MG63 (cell line): ENCODE results near the gene ITM2C. TPM values are rescaled to one million over a fixed set of nuclear protein-coding genes. Genes with fewer than 3 reads are reported as not detected.
A peak's percentile ranks its signal among the peaks of the same experiment; 100 is the strongest.

Experiments used
- DNase-seq: peaks from one replicate; pipeline ENCODE4 v3.0.0-alpha.2; 2020
- H3K27me3 ChIP-seq: fragments of 250-450 bp; sonication (Bioruptor Pico); 2 replicates; pipeline ENCODE4 v1.5.1; 2020; ENCODE audit warnings: mild to moderate bottlenecking, moderate library complexity
- H3K36me3 ChIP-seq: fragments of 250-450 bp; sonication (Bioruptor Pico); 2 replicates; pipeline ENCODE4 v1.5.1; 2020; ENCODE audit warnings: mild to moderate bottlenecking, moderate library complexity
- H3K4me3 ChIP-seq: fragments of 250-450 bp; sonication (Bioruptor Pico); 2 replicates; pipeline ENCODE4 v1.5.1; 2020; ENCODE audit warnings: mild to moderate bottlenecking, moderate library complexity
- H3K9me3 ChIP-seq: fragments of 250-450 bp; sonication (Bioruptor Pico); 2 replicates; pipeline ENCODE4 v1.5.1; 2020; ENCODE audit warnings: mild to moderate bottlenecking, moderate library complexity
- total RNA-seq: library from RNA; depleted of rRNA; stranded (reverse); fragments of >200 nt; shearing (Covaris generic); gene quantifications from 2 replicates; pipeline ENCODE4 v1.2.3, GENCODE V29; 2014; ENCODE audit warnings: low replicate concordance

Gene ITM2C
- total RNA-seq, 1 experiment from 2014 or later: 37.1 TPM

DNA sequence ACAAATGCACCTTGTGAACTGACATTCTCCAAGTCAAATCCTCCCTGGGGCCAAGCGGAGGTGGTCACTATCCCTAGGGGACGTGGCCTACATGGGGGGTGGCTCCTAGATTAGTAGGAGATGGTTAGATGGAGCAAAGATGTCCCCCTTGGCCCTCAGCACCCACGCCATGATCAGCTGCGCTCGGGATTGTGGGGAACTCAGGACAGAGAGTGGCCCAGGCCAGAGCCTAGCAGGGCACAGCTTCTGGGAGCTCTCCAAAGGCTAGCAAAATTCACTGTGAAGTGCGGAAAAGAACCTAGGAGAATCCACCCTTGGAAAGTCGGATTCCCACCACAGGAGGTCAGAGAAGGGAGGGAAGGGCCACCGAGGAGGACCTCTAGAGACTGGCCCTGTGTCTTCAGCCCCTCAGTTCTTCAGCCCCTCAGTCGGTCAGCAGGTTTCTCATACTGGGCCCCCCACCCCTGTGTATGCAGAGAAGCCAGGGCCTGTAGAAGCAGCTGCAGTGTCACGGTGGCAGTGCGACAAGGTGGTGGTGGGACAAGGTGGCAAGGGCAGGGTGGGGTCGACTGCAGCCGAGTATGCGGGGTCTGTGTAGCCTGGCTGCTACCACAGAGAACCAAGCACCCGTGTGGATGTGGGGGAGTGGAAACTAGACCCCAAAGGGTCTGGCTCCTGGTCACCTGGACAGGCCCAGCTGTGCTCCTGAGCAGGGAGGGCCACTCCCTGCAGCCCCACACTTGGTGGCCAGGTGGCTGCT is 41.9 kb downstream of the ITM2C start:
- no peak overlapping the region for H3K4me3 ChIP-seq
- DNase-seq: no peak

DNA sequence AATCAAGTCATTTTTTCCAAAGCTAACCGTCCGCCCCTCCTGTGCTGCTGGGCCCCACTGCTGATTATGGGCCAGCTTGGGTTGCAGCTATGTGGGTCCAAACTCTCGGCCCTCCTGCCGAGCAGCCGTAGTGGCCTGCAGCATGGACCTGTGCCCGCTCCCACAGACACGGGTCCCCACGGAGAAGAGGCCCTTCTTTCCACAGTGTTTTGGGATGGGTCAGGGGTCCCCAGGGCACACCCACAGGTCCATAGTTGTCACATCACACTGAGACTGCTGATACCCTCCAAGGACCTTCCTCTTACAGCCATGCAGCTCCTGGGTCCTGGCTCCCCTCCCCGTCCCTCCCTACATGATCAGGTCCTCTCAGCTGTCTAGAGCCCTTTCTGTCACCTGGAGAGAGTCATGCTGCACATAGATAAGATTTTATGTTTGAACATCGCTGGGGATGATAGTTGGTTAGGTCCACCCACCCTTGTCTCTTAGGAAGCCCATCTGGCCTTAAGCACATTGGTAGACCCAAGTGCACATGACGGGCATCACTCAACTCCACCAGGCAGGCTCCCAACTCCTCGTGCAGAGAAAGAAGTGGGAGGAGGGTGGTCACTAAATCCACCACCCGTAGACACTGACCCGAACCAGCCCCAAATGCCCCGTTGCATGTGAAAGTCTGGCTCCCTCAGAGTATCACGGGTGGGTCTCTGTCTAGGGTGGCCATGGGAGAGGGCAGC is 42.8 kb downstream of the ITM2C start:
- Histone ChIP-seq H3K4me3 (no peak overlapping the region), H3K36me3 (no peaks in the 10 kb centered on the region), H3K9me3 (no peaks in the 10 kb centered on the region), H3K27me3 (no peaks in the 10 kb centered on the region)
- DNase-seq: no peak

More for the DNA sequence above, 41.9 kb downstream of the ITM2C start:
- no peaks in the 10 kb centered on the region for H3K36me3 ChIP-seq
- no peaks in the 10 kb centered on the region for H3K9me3 ChIP-seq
- H3K27me3 ChIP-seq: 0 out of 2 replicates have a peak, but pooled peaks cover 1% of the 10 kb centered on the region

DNA sequence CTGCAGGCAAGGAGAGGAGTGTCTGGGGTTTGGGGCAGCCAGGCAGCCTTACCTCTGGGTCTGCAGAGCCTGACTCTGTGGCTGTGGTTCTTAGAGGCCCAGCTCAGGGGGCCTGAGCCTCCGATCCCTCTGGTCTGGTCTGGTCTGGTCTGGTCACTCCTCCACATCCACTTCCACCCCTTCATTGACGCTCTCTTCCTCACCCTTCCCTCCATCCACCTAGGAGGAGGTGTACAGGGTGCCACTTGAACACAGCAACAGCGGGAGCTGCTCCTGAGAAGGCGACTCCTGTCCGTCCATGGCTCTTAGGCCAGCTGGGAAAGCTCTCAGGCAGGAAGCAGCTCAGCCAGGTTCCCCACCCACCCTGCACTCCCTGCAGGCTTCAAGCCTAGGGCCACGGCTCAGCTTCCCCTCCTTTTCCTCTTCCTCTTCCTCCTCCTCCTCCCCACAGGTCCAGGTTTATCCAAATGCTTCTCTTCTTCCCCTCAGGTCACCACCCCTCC is 43.4 kb downstream of the ITM2C start:
- H3K9me3 ChIP-seq: no peaks in the 10 kb centered on the region
- no peaks in the 10 kb centered on the region for H3K27me3 ChIP-seq
- H3K4me3 ChIP-seq: no peak overlapping the region
- no peak for DNase-seq
- H3K36me3 ChIP-seq: no peaks in the 10 kb centered on the region

DNA sequence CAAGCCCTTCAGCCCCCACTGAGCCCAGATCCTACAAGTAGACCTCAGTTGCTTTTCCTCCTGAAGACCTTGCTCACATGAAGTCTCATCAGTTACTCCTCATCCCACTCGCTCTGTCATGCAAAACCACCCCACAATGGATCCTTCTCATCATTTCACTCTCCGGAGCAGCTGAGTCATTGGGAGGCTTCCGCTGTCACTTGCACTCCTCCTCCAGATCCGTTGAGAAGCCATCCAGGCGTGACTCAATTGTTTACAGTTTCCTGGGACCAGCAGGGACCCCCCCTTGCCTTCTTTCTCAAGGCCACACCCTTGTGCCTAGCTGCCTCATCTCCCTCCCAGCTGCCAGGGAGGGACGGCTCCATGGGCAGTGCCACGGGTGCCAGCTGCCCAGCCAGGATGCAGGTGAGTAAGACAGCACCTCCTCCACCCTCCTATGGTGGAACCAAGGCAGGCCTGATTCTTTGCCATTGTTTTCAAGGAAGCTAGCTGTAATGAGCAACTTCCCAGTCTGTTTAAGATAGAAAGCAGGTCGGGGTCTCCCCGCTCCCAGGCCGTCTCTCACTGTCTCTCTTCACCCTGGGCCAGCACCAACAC is 44.0 kb downstream of the ITM2C start:
- no peak overlapping the region for H3K4me3 ChIP-seq
- no peaks in the 10 kb centered on the region for H3K9me3 ChIP-seq

DNA sequence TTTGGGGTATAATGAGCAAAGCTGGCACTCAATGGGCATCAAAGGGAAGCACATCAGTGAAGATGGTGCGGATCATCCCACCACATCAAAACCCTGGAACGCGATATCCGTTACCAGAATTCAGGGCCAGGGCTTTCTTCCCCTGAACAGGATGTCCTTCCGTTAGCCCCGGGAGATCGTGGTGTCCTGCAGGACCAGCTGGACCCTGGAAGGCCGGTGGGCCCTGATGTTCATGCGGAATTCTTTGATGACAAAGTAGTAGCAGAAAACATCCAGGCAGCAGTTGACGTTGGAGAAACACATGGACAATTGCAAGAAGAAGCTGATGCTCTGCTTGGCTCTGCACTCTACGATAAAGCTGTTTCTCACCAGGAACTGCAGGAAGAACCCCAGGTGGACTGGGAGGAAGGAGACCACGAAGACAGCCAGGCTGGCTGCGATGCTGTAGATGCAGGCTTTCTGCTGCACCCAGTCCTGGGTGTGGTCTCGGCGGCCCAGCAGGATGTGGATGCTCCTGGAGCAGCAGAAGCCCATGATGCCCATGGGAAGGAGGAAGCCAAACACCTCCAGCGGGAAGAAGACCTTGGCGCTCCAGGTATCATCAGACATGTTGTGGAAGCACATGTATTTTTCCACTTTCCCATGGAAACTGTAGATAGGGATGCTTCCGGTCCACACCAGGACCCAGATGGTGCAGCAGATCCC is 45.3 kb downstream of the ITM2C start:
- DNase-seq: no peak
- Histone ChIP-seq H3K27me3 (no peaks in the 10 kb centered on the region), H3K9me3 (no peaks in the 10 kb centered on the region), H3K36me3 (no peaks in the 10 kb centered on the region), H3K4me3 (no peak overlapping the region)

More for the DNA sequence above, 44.0 kb downstream of the ITM2C start:
- H3K27me3 ChIP-seq: no peaks in the 10 kb centered on the region
- no peaks in the 10 kb centered on the region for H3K36me3 ChIP-seq
- DNase-seq: peak; percentile 86

DNA sequence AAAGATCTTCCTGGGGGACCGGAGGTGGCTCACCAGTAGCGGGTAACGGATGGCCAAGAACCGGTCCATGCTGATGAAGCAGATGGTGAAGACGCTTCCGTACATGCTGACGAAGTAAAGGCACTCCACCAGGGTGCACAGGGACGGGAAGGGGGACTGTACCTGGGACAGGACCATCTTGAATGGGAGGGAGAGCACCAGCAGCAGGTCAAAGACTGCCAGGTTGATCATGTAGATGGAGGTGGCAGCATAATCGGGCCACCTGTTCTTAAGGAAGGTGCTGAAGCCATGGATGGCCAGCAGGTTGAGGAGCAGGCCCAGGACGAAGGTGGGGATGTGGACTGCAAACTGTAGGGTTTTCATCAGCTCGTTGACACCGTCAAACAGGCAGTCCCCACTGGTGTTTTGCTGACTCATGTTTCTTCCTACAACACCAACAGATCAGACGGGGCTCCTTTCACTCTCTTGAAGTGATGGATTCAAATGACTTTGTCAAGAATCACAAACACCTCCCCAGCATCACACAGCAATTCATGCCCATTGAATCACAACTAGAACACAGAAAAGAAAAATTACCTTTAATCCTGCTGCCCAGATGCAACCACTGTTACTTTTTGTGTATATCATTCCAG is 45.9 kb downstream of the ITM2C start:
- Histone ChIP-seq H3K9me3 (no peaks in the 10 kb centered on the region), H3K27me3 (no peaks in the 10 kb centered on the region), H3K36me3 (no peaks in the 10 kb centered on the region), H3K4me3 (no peak overlapping the region)
- DNase-seq: no peak

DNA sequence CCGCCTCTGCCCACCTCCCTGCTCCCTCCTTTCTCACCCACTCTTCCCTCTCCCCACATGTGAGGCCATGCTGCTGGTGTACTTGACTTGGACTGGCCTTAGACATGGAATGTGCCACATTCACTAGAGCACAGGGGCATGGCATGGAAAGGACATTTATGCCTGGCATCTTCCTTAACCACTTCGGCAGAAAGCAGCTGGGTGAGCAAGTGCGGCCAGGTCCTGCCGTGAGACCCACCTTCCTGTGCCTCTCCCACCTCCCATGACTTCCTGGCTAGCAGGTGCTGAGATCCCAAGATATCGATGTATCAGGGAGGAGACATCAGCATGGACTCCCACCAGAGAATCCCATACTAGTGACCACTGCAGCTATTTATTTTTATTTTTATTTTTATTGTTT is 47.3 kb downstream of the ITM2C start:
- Histone ChIP-seq H3K27me3 (no peaks in the 10 kb centered on the region), H3K9me3 (no peaks in the 10 kb centered on the region), H3K36me3 (no peaks in the 10 kb centered on the region), H3K4me3 (no peak overlapping the region)
- no peak for DNase-seq

DNA sequence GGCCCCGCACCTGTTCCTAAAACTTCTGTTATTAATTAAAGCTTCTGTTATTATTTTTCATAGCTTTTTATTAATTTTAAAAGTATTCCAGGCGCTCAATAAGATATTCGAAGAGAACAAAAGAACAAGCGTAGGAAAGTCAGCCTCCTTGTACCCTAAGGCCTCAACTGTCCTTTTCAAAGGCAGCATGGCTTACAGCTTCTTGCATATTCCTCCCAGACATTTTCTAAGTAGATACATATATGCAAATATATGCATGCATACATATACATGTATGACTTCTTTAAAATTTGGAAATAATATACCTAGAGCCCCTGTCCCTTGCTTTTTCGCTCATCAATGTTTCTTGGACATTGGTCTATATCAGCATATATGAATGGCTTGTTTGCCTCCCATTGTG is 48.0 kb downstream of the ITM2C start:
- H3K4me3 ChIP-seq: no peak overlapping the region
- H3K36me3 ChIP-seq: no peaks in the 10 kb centered on the region
- H3K9me3 ChIP-seq: no peaks in the 10 kb centered on the region
- no peak for DNase-seq
- no peaks in the 10 kb centered on the region for H3K27me3 ChIP-seq

DNA sequence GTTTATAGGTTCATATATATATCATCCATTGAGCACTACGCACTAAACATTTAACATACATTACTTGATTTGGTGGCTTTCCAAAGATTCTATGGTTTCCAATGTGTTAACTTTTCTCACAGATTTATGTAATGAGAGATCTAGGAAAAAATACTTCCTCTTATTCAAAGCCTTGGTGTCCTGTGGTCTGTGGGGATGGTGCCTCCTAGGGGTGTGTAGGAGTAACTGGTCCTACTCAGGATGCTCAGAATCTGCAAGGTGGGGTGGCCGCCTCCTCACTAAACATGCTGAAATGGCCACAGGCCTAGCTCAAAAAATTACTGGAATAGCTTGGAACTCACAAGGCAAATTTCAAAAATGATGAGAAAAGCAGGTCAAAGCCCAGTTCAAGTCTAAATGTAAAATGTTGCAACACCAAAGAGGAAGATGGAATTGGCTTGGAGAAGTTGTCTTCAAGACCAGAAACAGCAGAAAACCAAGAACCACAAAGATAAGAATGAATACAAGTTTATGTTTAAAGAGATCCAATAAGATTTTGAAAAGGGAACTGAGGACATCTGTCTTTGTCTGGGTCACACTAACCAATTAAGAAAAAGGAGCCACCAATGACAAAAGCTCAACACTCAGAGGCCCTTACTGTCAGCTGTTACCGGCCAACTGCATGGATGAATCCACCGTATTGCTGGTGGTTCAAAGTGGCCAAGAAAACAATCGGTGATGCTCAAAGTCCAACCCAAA is 48.8 kb downstream of the ITM2C start:
- peaks cover 7% of the 10 kb centered on the region for H3K27me3 ChIP-seq
- DNase-seq: no peak
- H3K36me3 ChIP-seq: no peaks in the 10 kb centered on the region
- H3K9me3 ChIP-seq: no peaks in the 10 kb centered on the region
- no peak overlapping the region for H3K4me3 ChIP-seq

DNA sequence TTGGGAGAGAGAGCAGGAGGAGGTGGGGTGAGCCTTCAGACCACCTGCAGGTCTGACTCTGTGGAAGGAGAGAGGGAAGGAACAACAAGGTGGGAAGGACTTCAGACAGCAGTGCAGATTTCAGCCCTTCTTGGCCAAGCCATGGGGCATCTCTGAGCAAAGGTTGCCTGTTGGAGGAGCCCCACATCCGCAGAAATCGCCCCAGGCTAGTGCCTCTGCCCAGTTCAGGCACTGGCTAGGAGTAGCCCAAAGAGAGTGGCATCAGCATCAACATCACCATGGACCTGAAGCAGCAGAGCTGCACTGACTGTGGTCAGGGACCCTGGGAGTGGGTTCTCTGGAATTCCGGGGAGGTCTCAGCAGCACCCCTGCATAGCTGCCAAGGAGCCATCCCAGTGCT is 50.1 kb downstream of the ITM2C start:
- H3K27me3 ChIP-seq: peaks cover 15% of the 10 kb centered on the region
- no peak overlapping the region for H3K4me3 ChIP-seq
- H3K9me3 ChIP-seq: no peaks in the 10 kb centered on the region
- no peaks in the 10 kb centered on the region for H3K36me3 ChIP-seq
- no peak for DNase-seq

DNA sequence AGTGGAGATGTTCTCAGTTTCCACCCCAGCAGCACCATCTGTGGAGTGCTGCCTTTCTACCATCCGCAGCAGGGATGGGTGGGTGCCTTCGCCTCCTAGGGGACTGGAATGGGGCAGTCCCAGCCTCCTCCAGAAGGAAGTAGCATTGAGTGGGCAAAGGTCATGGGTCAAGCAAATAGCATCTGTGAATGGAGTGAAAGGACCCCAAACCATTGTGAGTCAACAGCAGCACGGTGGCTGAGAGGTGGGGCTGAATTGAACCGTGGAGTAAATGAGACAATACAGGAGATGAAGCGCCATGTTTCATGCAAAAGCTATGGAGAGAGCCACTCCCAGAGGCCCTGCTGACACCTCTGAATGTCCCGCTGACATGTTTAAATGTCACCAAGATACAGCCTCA is 50.6 kb downstream of the ITM2C start:
- H3K9me3 ChIP-seq: no peaks in the 10 kb centered on the region
- H3K36me3 ChIP-seq: no peaks in the 10 kb centered on the region
- H3K4me3 ChIP-seq: no peak overlapping the region
- DNase-seq: no peak
- H3K27me3 ChIP-seq: peaks cover 15% of the 10 kb centered on the region

DNA sequence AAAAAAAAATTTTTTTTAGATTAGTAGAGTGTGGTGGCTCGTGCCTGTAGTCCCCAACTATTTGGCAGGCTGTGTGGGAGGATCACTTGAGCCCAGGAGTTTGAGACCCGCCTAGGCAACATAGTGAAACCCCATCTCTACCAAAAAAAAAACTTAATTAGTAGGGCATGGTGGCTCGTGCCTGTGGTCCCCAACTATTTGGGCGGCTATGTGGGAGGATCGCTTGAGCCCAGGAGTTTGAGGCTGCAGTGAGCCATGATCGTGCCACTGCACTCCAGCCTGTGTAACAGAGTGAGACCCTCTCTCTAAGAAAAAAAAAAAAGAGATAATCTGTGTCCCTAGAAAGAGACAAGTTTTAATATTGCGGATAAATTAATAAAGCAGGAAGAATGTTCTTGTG is 51.5 kb downstream of the ITM2C start:
- H3K9me3 ChIP-seq: no peaks in the 10 kb centered on the region
- no peak overlapping the region for H3K4me3 ChIP-seq
- no peaks in the 10 kb centered on the region for H3K36me3 ChIP-seq
- H3K27me3 ChIP-seq: peaks cover 18% of the 10 kb centered on the region
- no peak for DNase-seq

DNA sequence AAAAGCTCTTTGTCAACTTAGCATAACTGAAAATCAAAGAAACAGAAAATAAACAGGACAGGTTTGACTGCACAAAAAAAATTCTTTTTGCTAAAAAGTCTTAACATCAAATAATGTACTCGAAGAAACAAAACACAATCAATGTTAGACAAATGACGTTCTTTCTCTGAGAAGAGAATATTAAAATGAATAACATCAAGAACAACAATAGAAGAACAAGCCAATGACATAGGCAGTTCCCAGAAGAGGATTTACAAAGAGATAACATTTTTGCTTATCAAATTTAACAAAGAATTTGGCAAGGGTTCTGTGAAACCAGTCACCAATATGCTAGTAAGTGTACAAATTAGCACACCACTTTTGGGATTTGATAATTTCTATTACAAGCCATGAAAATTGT is 54.5 kb downstream of the ITM2C start:
- peaks cover 21% of the 10 kb centered on the region for H3K27me3 ChIP-seq
- H3K9me3 ChIP-seq: no peaks in the 10 kb centered on the region

DNA sequence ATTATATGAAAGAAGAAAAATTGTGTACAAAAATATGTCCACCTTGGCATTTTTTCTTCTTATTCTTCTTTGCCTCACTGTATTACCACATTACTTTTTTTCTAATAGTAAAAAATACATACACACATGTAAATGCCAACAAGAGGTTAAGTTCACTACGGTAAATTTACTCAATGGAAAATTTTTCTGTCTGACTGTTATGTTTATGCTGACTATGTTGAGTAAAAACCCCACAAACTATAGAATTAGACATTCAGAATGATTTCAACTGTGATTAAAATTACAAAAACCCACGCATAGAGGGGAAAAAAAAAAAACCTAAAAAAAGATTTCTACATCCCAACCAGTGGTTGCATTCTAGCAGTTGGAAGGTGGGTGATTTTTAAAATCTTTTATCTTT is 54.9 kb downstream of the ITM2C start:
- Histone ChIP-seq H3K9me3 (no peaks in the 10 kb centered on the region), H3K4me3 (no peak overlapping the region), H3K36me3 (no peaks in the 10 kb centered on the region), H3K27me3 (peaks cover 21% of the 10 kb centered on the region)
- DNase-seq: no peak

More for the DNA sequence above, 54.5 kb downstream of the ITM2C start:
- H3K4me3 ChIP-seq: no peak overlapping the region
- DNase-seq: no peak
- no peaks in the 10 kb centered on the region for H3K36me3 ChIP-seq

DNA sequence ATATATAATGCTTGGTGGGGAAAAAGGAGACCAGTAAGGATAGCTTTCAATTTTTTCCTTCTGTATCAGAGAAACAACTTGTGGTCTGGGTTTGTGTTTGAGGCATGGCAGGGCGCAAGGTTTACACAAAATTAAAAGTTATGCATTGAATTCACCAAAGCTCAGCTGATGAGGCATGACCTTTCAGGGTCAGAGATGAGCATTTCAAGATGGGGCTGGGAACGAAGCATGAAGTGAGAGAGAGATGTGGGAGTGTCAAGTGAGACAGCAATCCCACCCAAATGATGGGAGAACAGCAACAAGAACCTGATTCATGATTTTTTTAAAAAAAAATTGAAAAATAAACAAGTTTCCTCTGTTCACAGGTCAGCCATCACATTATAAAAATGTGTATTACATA is 55.4 kb downstream of the ITM2C start:
- DNase-seq: no peak
- Histone ChIP-seq H3K27me3 (peaks cover 21% of the 10 kb centered on the region), H3K4me3 (no peak overlapping the region), H3K9me3 (no peaks in the 10 kb centered on the region), H3K36me3 (no peaks in the 10 kb centered on the region)
